Measurements from ENCODE around the gene ZBTB49. TPM values are rescaled to one million over a fixed set of nuclear protein-coding genes. Genes with fewer than 3 reads are reported as not detected.

Gene ZBTB49, protein sequence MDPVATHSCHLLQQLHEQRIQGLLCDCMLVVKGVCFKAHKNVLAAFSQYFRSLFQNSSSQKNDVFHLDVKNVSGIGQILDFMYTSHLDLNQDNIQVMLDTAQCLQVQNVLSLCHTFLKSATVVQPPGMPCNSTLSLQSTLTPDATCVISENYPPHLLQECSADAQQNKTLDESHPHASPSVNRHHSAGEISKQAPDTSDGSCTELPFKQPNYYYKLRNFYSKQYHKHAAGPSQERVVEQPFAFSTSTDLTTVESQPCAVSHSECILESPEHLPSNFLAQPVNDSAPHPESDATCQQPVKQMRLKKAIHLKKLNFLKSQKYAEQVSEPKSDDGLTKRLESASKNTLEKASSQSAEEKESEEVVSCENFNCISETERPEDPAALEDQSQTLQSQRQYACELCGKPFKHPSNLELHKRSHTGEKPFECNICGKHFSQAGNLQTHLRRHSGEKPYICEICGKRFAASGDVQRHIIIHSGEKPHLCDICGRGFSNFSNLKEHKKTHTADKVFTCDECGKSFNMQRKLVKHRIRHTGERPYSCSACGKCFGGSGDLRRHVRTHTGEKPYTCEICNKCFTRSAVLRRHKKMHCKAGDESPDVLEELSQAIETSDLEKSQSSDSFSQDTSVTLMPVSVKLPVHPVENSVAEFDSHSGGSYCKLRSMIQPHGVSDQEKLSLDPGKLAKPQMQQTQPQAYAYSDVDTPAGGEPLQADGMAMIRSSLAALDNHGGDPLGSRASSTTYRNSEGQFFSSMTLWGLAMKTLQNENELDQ
- total RNA-seq = 4.7 and 5.6 TPM in 2 replicates

DNA sequence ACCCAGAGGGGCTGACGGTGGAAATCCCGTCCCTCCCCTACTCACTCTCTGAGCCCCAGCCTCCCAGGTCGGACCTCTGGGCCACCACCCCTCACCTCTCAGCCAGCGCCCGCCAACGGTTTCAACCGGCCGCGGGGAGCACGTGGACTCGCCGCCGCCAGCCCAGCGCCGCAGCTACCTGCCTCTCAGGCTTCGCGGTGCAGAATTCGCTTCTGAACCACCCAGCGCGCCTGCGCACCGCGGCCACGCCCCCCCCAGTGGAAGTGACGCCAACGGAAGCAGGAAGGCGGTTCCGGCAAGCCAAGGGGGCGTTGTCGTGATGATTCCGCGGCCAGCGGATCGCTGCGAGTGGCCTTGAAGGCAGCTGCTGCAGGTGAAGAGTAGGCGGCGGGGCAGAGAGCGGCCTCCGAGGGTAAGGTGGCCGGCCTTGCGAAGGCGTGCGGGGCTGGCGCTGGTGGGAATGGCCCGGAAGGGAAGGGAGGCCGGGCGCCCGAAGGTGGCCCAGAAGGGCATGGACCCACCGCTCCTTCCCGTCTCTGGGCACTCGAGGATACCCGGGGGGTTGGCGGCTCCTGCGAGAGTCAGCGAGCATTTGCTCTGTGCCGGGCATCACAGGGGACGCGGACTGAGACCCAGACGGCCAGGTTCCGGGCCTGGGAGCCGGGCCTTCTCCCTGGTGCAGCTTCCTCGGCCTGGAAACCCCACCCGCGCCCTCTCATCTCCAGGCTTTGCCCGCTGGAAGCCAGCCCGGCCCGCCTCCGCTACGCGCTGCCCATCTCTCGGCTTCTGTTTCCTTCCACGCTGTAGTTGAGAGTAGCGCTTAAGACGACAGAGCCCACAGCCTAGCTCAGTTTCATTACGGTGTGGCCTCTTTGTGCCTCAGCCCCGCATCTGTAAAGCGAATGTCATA is at the start of gene ZBTB49, which contains the start of gene LYAR:
Gene ZBTB49 (plus strand): TSS at position 311 of the 910 bp plus-strand sequence. CDS start 9,695 bp downstream, outside the sequence.
Gene LYAR (minus strand): TSS at position 214 of the 910 bp plus-strand sequence. CDS start 6,412 bp downstream, outside the sequence.

DNA sequence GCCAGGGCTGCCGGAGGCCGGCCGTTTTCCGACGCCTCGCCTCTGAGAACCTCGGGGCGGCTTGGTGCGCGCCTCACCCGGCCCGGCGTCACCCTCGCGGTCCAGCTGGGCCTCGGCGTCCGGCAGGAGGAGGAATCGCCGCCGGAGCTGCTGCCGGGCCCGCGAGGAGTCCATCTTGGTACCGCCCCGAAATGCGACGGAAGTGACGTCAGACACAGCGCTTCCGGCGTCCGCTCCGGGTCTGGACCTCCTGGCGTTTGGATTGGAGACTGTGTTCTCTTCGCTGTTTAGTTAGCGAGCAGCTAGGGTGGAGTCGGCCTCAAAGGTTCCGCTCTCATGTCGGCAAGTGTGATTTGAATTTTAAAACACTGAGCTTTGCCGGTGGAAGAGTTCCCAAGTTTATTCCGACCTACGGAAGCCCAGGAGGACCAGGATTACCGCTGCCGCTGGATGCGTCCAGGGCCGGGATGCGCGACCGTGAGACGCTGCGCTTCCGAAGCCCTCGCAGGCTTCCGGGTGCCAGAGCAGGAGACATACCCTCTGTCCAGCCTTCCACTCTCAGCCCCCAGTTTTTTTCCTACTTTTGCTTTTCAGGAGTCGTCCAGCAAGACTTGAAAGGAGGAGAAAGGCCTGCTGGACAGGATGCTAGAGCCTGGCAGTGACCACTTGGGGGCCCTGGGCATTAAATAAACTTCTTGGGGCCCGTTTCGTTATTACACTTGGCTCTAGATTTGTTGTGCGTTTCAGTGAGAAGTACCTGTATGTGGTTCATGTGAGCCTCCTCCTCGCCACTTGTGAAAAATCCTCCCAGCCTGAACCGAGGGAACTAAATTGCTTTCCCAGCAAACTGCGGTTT is 41.8 kb upstream of the ZBTB49 start, which contains the start of gene TMEM128:
Gene TMEM128 (minus strand): TSS at position 195 of the 856 bp plus-strand sequence. CDS start 21 bp downstream, at position 174.

Other genes with a start within 250 kb of the ZBTB49 start
- gene OTOP1, start 63.3 kb upstream of the ZBTB49 start, total RNA-seq = not detected in 2 replicates
- gene TMEM128, start 42.0 kb upstream of the ZBTB49 start, total RNA-seq = 14.9 and 17.7 TPM in 2 replicates
- 44.7 and 47.1 TPM in 2 replicates for gene LYAR, start 97 bp upstream of the ZBTB49 start, total RNA-seq
- gene NSG1, start 96.9 kb downstream of the ZBTB49 start, total RNA-seq = 2.4 and 2.7 TPM in 2 replicates

All from mammary microvascular endothelial cell (primary cell).